Measurements from ENCODE around the gene VPS11.

DNA sequence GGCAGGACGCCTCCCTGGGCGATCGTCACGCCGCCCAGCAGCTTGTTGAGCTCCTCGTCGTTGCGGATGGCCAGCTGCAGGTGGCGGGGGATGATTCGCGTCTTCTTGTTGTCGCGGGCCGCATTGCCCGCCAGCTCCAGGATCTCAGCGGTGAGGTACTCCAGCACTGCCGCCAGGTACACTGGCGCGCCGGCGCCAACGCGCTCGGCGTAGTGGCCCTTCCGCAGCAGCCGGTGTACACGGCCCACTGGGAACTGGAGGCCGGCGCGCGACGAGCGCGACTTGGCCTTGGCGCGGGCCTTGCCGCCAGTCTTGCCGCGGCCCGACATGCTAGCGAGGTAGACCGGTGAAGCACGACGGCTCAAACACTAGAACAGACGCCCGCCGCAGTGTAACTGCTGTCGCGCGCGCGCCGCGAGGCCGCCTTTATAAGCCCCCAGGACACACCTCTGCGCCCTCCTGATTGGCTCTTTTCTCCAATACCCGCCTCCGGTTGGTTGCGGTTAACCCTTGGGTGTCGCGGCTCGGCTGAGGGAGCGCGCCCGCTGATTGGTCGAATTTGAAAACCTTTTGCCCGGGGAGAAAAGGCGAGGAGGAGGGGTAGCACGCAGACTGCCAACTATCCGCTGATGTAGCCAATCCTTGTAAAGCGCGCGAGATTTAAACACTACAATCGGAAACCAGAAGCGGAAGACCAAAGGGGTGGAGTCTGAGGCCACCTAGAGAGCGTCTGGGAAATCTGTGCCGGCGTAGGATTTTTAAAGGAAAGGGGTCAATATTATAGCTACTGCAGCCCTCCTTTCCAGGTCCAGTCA, 27.7 kb downstream of the VPS11 start:
- TF ChIP-seq, protein P1, sequence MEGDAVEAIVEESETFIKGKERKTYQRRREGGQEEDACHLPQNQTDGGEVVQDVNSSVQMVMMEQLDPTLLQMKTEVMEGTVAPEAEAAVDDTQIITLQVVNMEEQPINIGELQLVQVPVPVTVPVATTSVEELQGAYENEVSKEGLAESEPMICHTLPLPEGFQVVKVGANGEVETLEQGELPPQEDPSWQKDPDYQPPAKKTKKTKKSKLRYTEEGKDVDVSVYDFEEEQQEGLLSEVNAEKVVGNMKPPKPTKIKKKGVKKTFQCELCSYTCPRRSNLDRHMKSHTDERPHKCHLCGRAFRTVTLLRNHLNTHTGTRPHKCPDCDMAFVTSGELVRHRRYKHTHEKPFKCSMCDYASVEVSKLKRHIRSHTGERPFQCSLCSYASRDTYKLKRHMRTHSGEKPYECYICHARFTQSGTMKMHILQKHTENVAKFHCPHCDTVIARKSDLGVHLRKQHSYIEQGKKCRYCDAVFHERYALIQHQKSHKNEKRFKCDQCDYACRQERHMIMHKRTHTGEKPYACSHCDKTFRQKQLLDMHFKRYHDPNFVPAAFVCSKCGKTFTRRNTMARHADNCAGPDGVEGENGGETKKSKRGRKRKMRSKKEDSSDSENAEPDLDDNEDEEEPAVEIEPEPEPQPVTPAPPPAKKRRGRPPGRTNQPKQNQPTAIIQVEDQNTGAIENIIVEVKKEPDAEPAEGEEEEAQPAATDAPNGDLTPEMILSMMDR (IDR thresholded peaks at IDR 0.05): peak in 2 of 4 experiments; percentile 4 to 36
- peak; percentile 94 to 97 for TF ChIP-seq POLR2A (IDR thresholded peaks at IDR 0.05)
- peak; percentile 99 to 100 (median 99) for TF ChIP-seq POLR2AphosphoS5 (IDR thresholded peaks at IDR 0.05)
